Panc1 (cell line): ENCODE measurements around the gene SIGMAR1. TPM values are rescaled to one million over a fixed set of nuclear protein-coding genes. Genes with fewer than 3 reads are reported as not detected.

ENCODE experiments used
- ATAC-seq: fragments of 200-7000 bp; cut with Tn5 transposase; 2 replicates; pipeline ENCODE4 v1.9.1; 2020; ENCODE audit warnings: mild to moderate bottlenecking, moderate library complexity
- BruUV-seq: library from RNA; stranded (reverse); fragments of 400-500 nt; replicated peaks from 2 replicates; lab custom pipeline; 2021; lab: Mats Ljungman, UMichigan
- CTCF ChIA-PET: fragments of 300-600 bp; sonication (Branson Sonifier 250); formaldehyde crosslinking; loops from one replicate; lab custom pipeline; 2022; ENCODE audit warnings: antibody characterized with exemption; lab: Charles Lee
- POLR2A ChIA-PET: fragments of 300-600 bp; sonication (Branson Sonifier 250); formaldehyde crosslinking; loops from one replicate; lab custom pipeline; 2022; ENCODE audit warnings: antibody characterized with exemption; lab: Charles Lee
- DNase-seq: peaks from one replicate; pipeline ENCODE4 v3.0.0-alpha.2; 2010; ENCODE audit warnings: low read depth, low spot score
- H3K27ac ChIP-seq: 2 replicates; pipeline ENCODE4 v1.5.1; 2011; ENCODE audit warnings: mild to moderate bottlenecking, low read length, inconsistent platforms
- H3K27me3 ChIP-seq: fragments of 200-500 bp; sonication (Bioruptor generic); 2 replicates; pipeline ENCODE4 v1.6.0; 2014; ENCODE audit warnings: low read length, inconsistent platforms; ENCODE audit not compliant: control insufficient read depth, insufficient read depth
- H3K36me3 ChIP-seq: fragments of 200-500 bp; sonication (Bioruptor generic); 2 replicates; pipeline ENCODE4 v1.5.1; 2014; ENCODE audit warnings: inconsistent platforms, mild to moderate bottlenecking, low read length, moderate library complexity; ENCODE audit not compliant: control insufficient read depth, insufficient read depth
- H3K4me1 ChIP-seq: 2 replicates; pipeline ENCODE4 v1.5.1; 2011; ENCODE audit warnings: inconsistent platforms, mild to moderate bottlenecking, low read length, moderate library complexity; ENCODE audit not compliant: control insufficient read depth, insufficient read depth
- H3K4me3 ChIP-seq, 2 experiments: 2 replicates each; pipeline ENCODE4 v1.5.1; 2011 to 2012; ENCODE audit warnings: low read depth in 2 of 2, low read length in 2 of 2, mild to moderate bottlenecking in 2 of 2, inconsistent platforms in 1 of 2, moderate library complexity in 1 of 2
- H3K9me3 ChIP-seq: fragments of 200-500 bp; sonication (Bioruptor generic); 2 replicates; pipeline ENCODE4 v1.5.1; 2014; ENCODE audit warnings: low read depth, mild to moderate bottlenecking, inconsistent platforms, low read length, moderate library complexity; ENCODE audit not compliant: control insufficient read depth, insufficient read depth
- CTCF ChIP-seq: fragments of 450-650 bp; IDR thresholded peaks from 2 replicates; pipeline ENCODE4 v1.5.1; 2017; ENCODE audit warnings: mild to moderate bottlenecking
- POLR2AphosphoS5 ChIP-seq: IDR thresholded peaks from 2 replicates; pipeline ENCODE4 v1.6.1; 2012; ENCODE audit warnings: mild to moderate bottlenecking, low read depth, low read length, moderate library complexity
- SIN3A ChIP-seq: IDR thresholded peaks from 2 replicates; pipeline ENCODE4 v1.6.1; 2012; ENCODE audit warnings: low read depth, mild to moderate bottlenecking, low read length, moderate library complexity, borderline replicate concordance; ENCODE audit not compliant: insufficient read depth
- TCF7L2 ChIP-seq: IDR thresholded peaks from 2 replicates; pipeline ENCODE4 v1.6.1; 2011; ENCODE audit warnings: mild to moderate bottlenecking, low read depth, low read length, inconsistent platforms
- in situ Hi-C: cut with HindIII; loops from 2 replicates; pipeline ENCODE4 v1.10.0; 2016; ENCODE audit warnings: low sequenced_read_pairs, low pct_unique_long_range_greater_than_20kb
- intact Hi-C: fragments of 100-400 bp; cut with micrococcal nuclease; formaldehyde crosslinking; loops from one replicate; pipeline ENCODE4 v1.10.0; 2022; ENCODE audit not compliant: unreplicated experiment
- total RNA-seq: library from RNA; stranded (reverse); gene quantifications from one replicate; pipeline ENCODE4 v1.2.1, GENCODE V29; 2021; ENCODE audit not compliant: unreplicated experiment
- TF ChIP-seq, protein P1 (sequence below), 2 experiments: IDR thresholded peaks; 2 replicates each; pipeline ENCODE4 v1.6.1; 2011 to 2012; ENCODE audit warnings: low read depth in 2 of 2, control low read depth in 1 of 2, low read length in 1 of 2, mild to moderate bottlenecking in 1 of 2, moderate library complexity in 1 of 2; ENCODE audit not compliant: insufficient read depth in 1 of 2

SIGMAR1 gene
- total RNA-seq, 1 experiment from 2014 or later: 131 TPM

DNA sequence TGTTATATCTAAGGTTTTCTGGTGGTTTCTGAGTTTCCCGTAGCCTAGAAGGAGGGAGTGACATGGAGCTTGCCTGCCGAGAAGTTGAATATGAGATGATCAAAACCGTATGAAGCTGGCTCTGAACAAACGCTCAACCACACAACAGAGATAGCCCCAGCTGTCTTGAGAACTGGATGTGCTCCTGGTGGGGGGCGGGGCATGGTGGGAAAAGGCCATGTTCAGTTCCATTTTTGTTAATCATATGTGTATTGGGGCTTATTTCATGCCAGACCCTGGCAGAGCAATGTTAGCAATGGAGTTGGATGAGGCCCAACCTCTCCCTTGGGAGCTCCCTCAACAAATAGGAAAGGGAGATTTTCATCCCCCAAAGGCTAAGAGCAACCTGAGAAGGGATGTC, 48.6 kb upstream of the SIGMAR1 start:
- no peak for DNase-seq
- Histone ChIP-seq H3K4me3 (no peak overlapping the region), H3K27ac (no peak overlapping the region), H3K4me1 (no peaks in the 10 kb centered on the region), H3K9me3 (no peaks in the 10 kb centered on the region), H3K27me3 (no peaks in the 10 kb centered on the region), H3K36me3 (no peaks in the 10 kb centered on the region)
- BruUV-seq: no TSS peak
- POLR2A ChIA-PET: interaction anchor here (0.5 to 0.6 kb wide), 2 partner anchors 21 to 1466 kb away, joined by 4 to 13 read pairs; no protein-coding TSS in a partner anchor
- in situ Hi-C loops (no loop called here), intact Hi-C loops (no loop called here)
- TF ChIP-seq TCF7L2 (no peak), SIN3A (no peak), CTCF (no peak), POLR2AphosphoS5 (no peak)
- TF ChIP-seq, protein P1, sequence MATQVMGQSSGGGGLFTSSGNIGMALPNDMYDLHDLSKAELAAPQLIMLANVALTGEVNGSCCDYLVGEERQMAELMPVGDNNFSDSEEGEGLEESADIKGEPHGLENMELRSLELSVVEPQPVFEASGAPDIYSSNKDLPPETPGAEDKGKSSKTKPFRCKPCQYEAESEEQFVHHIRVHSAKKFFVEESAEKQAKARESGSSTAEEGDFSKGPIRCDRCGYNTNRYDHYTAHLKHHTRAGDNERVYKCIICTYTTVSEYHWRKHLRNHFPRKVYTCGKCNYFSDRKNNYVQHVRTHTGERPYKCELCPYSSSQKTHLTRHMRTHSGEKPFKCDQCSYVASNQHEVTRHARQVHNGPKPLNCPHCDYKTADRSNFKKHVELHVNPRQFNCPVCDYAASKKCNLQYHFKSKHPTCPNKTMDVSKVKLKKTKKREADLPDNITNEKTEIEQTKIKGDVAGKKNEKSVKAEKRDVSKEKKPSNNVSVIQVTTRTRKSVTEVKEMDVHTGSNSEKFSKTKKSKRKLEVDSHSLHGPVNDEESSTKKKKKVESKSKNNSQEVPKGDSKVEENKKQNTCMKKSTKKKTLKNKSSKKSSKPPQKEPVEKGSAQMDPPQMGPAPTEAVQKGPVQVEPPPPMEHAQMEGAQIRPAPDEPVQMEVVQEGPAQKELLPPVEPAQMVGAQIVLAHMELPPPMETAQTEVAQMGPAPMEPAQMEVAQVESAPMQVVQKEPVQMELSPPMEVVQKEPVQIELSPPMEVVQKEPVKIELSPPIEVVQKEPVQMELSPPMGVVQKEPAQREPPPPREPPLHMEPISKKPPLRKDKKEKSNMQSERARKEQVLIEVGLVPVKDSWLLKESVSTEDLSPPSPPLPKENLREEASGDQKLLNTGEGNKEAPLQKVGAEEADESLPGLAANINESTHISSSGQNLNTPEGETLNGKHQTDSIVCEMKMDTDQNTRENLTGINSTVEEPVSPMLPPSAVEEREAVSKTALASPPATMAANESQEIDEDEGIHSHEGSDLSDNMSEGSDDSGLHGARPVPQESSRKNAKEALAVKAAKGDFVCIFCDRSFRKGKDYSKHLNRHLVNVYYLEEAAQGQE (IDR thresholded peaks at IDR 0.05; ENCODE audit: insufficient read depth in 1 of 2, low read depth in 2 of 2, low read length in 1 of 2): no peak
- no peak for ATAC-seq
- CTCF ChIA-PET: interaction anchor here (0.7 to 2.9 kb wide), 2 partner anchors 16 to 28 kb away, joined by 10 read pairs; no protein-coding TSS in a partner anchor

DNA sequence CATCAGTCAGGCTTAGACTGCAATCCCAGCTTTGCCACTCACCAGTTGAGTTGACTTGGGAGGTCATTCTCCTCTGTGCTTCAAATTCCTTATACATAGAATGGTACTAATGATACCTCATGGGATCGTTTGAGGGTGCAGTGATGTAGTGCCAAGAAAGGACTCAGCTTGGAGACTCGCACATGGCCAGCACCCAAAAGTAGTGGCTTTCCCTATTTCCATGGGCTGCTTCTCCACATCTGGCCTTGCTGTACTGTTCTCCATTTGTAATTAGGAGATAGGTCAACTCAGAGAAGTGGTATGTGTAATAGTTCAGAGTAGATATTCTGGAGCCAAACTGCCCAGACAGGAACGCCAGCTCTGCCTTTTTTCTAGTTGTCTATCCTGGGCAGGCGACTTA, 48.0 kb upstream of the SIGMAR1 start:
- Histone ChIP-seq H3K27ac (no peak overlapping the region), H3K27me3 (no peaks in the 10 kb centered on the region), H3K4me3 (no peak overlapping the region), H3K36me3 (no peaks in the 10 kb centered on the region), H3K9me3 (no peaks in the 10 kb centered on the region), H3K4me1 (no peaks in the 10 kb centered on the region)
- ChIA-PET POLR2A (no interaction called here), CTCF (interaction anchor here (1.1 to 2.9 kb wide), 2 partner anchors 17 to 75 kb away, joined by 3 to 10 read pairs; no protein-coding TSS in a partner anchor)
- in situ Hi-C loops: no loop called here
- DNase-seq: no peak
- TF ChIP-seq SIN3A (no peak), POLR2AphosphoS5 (no peak), TCF7L2 (no peak), CTCF (no peak)
- TF ChIP-seq, protein P1 (IDR thresholded peaks at IDR 0.05; ENCODE audit: insufficient read depth in 1 of 2, low read depth in 2 of 2, low read length in 1 of 2): no peak
- no peak for ATAC-seq
- intact Hi-C loops: no loop called here
- BruUV-seq: no TSS peak
